GM12878 (cell line): ENCODE data around the gene TBCD. TPM values are rescaled to one million over a fixed set of nuclear protein-coding genes. Genes with fewer than 3 reads are reported as not detected.

Source experiments
- ATAC-seq: fragments of 200-7000 bp; cut with Tn5 transposase; 3 replicates; pipeline ENCODE4 v1.9.1; 2020; ENCODE audit warnings: mild to moderate bottlenecking, moderate library complexity
- BruUV-seq: library from RNA; stranded (reverse); fragments of 400-500 nt; replicated peaks from 2 replicates; lab custom pipeline; 2021; lab: Mats Ljungman, UMichigan
- CTCF ChIA-PET: fragments of 300-600 bp; sonication (Branson Sonifier 250); formaldehyde crosslinking; extraction: SDS; loops from one replicate; lab custom pipeline; 2021; ENCODE audit warnings: inconsistent platforms; lab: Yijun Ruan, JAX
- POLR2A ChIA-PET: fragments of 350-600 bp; formaldehyde crosslinking; extraction: SDS; loops from one replicate; lab custom pipeline; 2021; ENCODE audit warnings: inconsistent platforms; lab: Charles Lee
- RAD21 ChIA-PET: fragments of 300-600 bp; sonication (Branson Sonifier 250); formaldehyde crosslinking; loops from one replicate; lab custom pipeline; 2023; ENCODE audit warnings: antibody characterized with exemption; ENCODE audit not compliant: unreplicated experiment; lab: Charles Lee
- SMC1A ChIA-PET: fragments of 300-600 bp; sonication (Branson Sonifier 250); formaldehyde crosslinking; loops from one replicate; lab custom pipeline; 2023; ENCODE audit not compliant: unreplicated experiment, uncharacterized antibody; lab: Charles Lee
- DNase-seq: peaks from one replicate; pipeline ENCODE4 v3.0.0-alpha.2; 2011; ENCODE audit warnings: low read depth, low spot score
- FAIRE-seq: peaks from 3 replicates; lab custom pipeline; 2011; peaks lifted over from hg19 to GRCh38; lab: Jason Lieb, UNC
- H2AFZ ChIP-seq: 2 replicates; pipeline ENCODE4 v1.6.0; 2011; ENCODE audit warnings: low read depth, low read length, control low read depth; ENCODE audit not compliant: control insufficient read depth
- H3K27ac ChIP-seq: 2 replicates; pipeline ENCODE4 v1.5.1; 2011; ENCODE audit warnings: control low read depth; ENCODE audit not compliant: control insufficient read depth, insufficient read depth
- H3K27me3 ChIP-seq, 2 experiments: replicated peaks in 1 of 2; 2 replicates each; pipeline versions ENCODE4 v1.6.0 to v1.6.1; 2011; ENCODE audit warnings: low read length in 1 of 2; ENCODE audit not compliant: control insufficient read depth in 2 of 2, insufficient read depth in 2 of 2
- H3K36me3 ChIP-seq, 2 experiments: 2 replicates each; pipeline ENCODE4 v1.5.1; 2011; ENCODE audit warnings: low read length in 1 of 2; ENCODE audit not compliant: control insufficient read depth in 2 of 2, insufficient read depth in 2 of 2
- H3K4me1 ChIP-seq: 2 replicates; pipeline ENCODE4 v1.6.1; 2011; ENCODE audit warnings: mild to moderate bottlenecking, low read length, moderate library complexity, mixed read lengths; ENCODE audit not compliant: control insufficient read depth, insufficient read depth
- H3K4me2 ChIP-seq: 2 replicates; pipeline ENCODE4 v1.6.0; 2011; ENCODE audit warnings: control low read depth; ENCODE audit not compliant: control insufficient read depth, insufficient read depth
- H3K4me3 ChIP-seq: fragments of 200-600 bp; sonication (generic); 2 replicates; pipeline ENCODE4 v1.5.1; 2016
- H3K79me2 ChIP-seq: 2 replicates; pipeline ENCODE4 v1.6.0; 2011; ENCODE audit warnings: low read length; ENCODE audit not compliant: control insufficient read depth, insufficient read depth
- H3K9ac ChIP-seq: 2 replicates; pipeline ENCODE4 v1.8.0; 2011; ENCODE audit warnings: low read length, control low read depth, mixed read lengths; ENCODE audit not compliant: control insufficient read depth, insufficient read depth
- H3K9me3 ChIP-seq: replicated peaks from 3 replicates; pipeline ENCODE4 v1.5.1; 2011; ENCODE audit warnings: mild to moderate bottlenecking, low read length; ENCODE audit not compliant: control insufficient read depth, insufficient read depth
- H4K20me1 ChIP-seq: 2 replicates; pipeline ENCODE4 v1.6.0; 2011; ENCODE audit not compliant: control insufficient read depth, insufficient read depth
- BCL3 ChIP-seq: IDR thresholded peaks from 2 replicates; pipeline ENCODE4 v1.6.1; 2011; ENCODE audit warnings: borderline replicate concordance, low read depth, mild to moderate bottlenecking, moderate library complexity, low read length; ENCODE audit not compliant: insufficient read depth, poor library complexity, severe bottlenecking
- CBX3 ChIP-seq: fragments of 200-600 bp; sonication (generic); IDR thresholded peaks from 2 replicates; pipeline ENCODE4 v1.6.1; 2016; ENCODE audit warnings: low read depth, borderline replicate concordance
- EP300 ChIP-seq, 2 experiments: fragments of 150-350 bp in 1 of 2; IDR thresholded peaks; 2 replicates each; pipeline ENCODE4 v1.6.1; 2011 to 2012; ENCODE audit warnings: low read depth in 2 of 2, low read length in 2 of 2, borderline replicate concordance in 1 of 2, improper control_type of control experiment in 1 of 2, inconsistent platforms in 1 of 2; ENCODE audit not compliant: control insufficient read depth in 1 of 2
- MEF2B ChIP-seq: fragments of 450-650 bp; IDR thresholded peaks from 2 replicates; pipeline ENCODE4 v1.6.1; 2018; ENCODE audit warnings: mild to moderate bottlenecking, moderate library complexity; ENCODE audit not compliant: partially characterized antibody, poor library complexity, severe bottlenecking
- RB1 ChIP-seq: fragments of 450-650 bp; formaldehyde crosslinking; IDR thresholded peaks from 2 replicates; pipeline ENCODE4 v1.6.1; 2017; ENCODE audit warnings: mild to moderate bottlenecking, borderline replicate concordance
- SUZ12 ChIP-seq: fragments of 200-600 bp; sonication (generic); IDR thresholded peaks from one replicate; pipeline ENCODE4 v1.6.1; 2018; ENCODE audit warnings: antibody characterized with exemption, mild to moderate bottlenecking; ENCODE audit not compliant: unreplicated experiment
- WGBS: methylation state at CpG from one replicate; pipeline ENCODE4 v1.1.6; 2016; ENCODE audit warnings: low lambda C conversion rate; ENCODE audit not compliant: insufficient replicate concordance, insufficient coverage; ENCODE audit errors: missing lambda C conversion rate; 5-methylcytosine and 5-hydroxymethylcytosine counted together
- in situ Hi-C: fragments of 300-500 bp; cut with MboI; formaldehyde crosslinking; loops from 9 replicates; pipeline ENCODE4 v1.14.3; 2018; ENCODE audit warnings: mixed read lengths
- intact Hi-C: fragments of 100-400 bp; cut with micrococcal nuclease; formaldehyde crosslinking; loops from one replicate; pipeline ENCODE4 v1.14.2; 2022; ENCODE audit not compliant: unreplicated experiment
- polyA plus RNA-seq, 11 experiments: library from polyadenylated mRNA; depleted of rRNA in 4 of 11; unstranded in 6 of 11; stranded (reverse) in 5 of 11; fragments of >200 nt; fragmentation: Nextera tagmentation in 4 of 11; fragmentation: Illumina TruSeq in 1 of 11; extraction: Ambion mirVana in 4 of 11; extraction: Trizol in 1 of 11; gene quantifications; 1 replicate in 1 of 11; 2 replicates in 10 of 11; pipeline versions ENCODE4 v1.2.1 to v1.2.3, GENCODE V29; 2011 to 2016; ENCODE audit warnings: inconsistent platforms in 2 of 11, missing spikeins in 2 of 11, low read depth in 1 of 11
- total RNA-seq, 4 experiments: library from RNA; depleted of rRNA in 3 of 4; stranded (reverse); fragments of >200 nt in 3 of 4; fragmentation: Illumina TruSeq in 1 of 4; extraction: Trizol in 1 of 4; gene quantifications; 2 replicates each; pipeline versions ENCODE4 v1.2.1 to v1.2.3, GENCODE V29; 2013 to 2021

The TBCD gene
- total and polyA plus RNA-seq, 10 of the 15 experiments (the other 5 are each of a cell fraction or from before 2014, with no cell fraction given): 10.3 to 114 (median 52.4) TPM

- H3K27ac ChIP-seq: no peak overlapping the region
- no peaks in the 10 kb centered on the region for H3K9me3 ChIP-seq
- H2AFZ ChIP-seq: no peak overlapping the region
- ATAC-seq (no peak), FAIRE-seq (no peak), DNase-seq (no peak)
- no peak for TF ChIP-seq CBX3
- RAD21 ChIA-PET: interaction anchor here (0.9 kb wide), 1 partner anchor 128 kb away, joined by 3 read pairs; no protein-coding TSS in a partner anchor
- POLR2A ChIA-PET: no interaction called here
- intact Hi-C loops: no loop called here
- WGBS: 97% methylated on average over 26 of the region's 26 CpGs
- no peak overlapping the region for H3K4me3 ChIP-seq
- H4K20me1 ChIP-seq: no peaks in the 10 kb centered on the region
- H3K4me1 ChIP-seq: peaks cover 10% of the 10 kb centered on the region
- SMC1A ChIA-PET: no interaction called here
- peaks cover 0 to 31% of the 10 kb centered on the region in 2 experiments; a peak in 3 of 4 replicates for H3K36me3 ChIP-seq
- H3K9ac ChIP-seq: no peak overlapping the region
- no peaks in the 10 kb centered on the region for H3K27me3 ChIP-seq
- in situ Hi-C loops: no loop called here
- no peaks in the 10 kb centered on the region for H3K79me2 ChIP-seq
- H3K4me2 ChIP-seq: no peak overlapping the region
- BruUV-seq: no TSS peak
- CTCF ChIA-PET: interaction anchor here (2.6 kb wide), 1 partner anchor 128 kb away, joined by 8 read pairs; no protein-coding TSS in a partner anchor
These were observed 157.5 kb downstream of the TBCD start for GRCh38 chr17:82909322-82909904.

GRCh38 chr17:82910041-82910481, 158.2 kb downstream of the TBCD start:
- no peak for FAIRE-seq
- H3K27ac ChIP-seq: no peak overlapping the region
- BruUV-seq: no TSS peak

More at GRCh38 chr17:82910041-82910481, 158.2 kb downstream of the TBCD start:
- ChIA-PET CTCF (no interaction called here), SMC1A (interaction anchor here (1.4 kb wide), 1 partner anchor 80 kb away, joined by 3 read pairs; no protein-coding TSS in a partner anchor), POLR2A (no interaction called here), RAD21 (interaction anchor here (0.7 kb wide), 1 partner anchor 33 kb away, joined by 3 read pairs; no protein-coding TSS in a partner anchor)
- no peaks in the 10 kb centered on the region for H4K20me1 ChIP-seq
- H3K4me2 ChIP-seq: no peak overlapping the region
- no peak for TF ChIP-seq SUZ12
- TF ChIP-seq MEF2B: no peak
- no peak for TF ChIP-seq EP300 (IDR thresholded peaks at IDR 0.05; ENCODE audit: borderline replicate concordance in 1 of 2, control insufficient read depth in 1 of 2, low read depth in 2 of 2, low read length in 2 of 2)
- no peak for TF ChIP-seq BCL3
- no peak for TF ChIP-seq RB1
- H3K79me2 ChIP-seq: no peaks in the 10 kb centered on the region
- H3K4me1 ChIP-seq: peaks cover 16% of the 10 kb centered on the region
- intact Hi-C loops: no loop called here
- H2AFZ ChIP-seq: no peak overlapping the region
- H3K36me3 ChIP-seq: peaks cover 0 to 30% of the 10 kb centered on the region in 2 experiments; a peak in 3 of 4 replicates
- H3K9ac ChIP-seq: no peak overlapping the region
- DNase-seq: no peak
- H3K9me3 ChIP-seq: no peaks in the 10 kb centered on the region
- H3K27me3 ChIP-seq: no peaks in the 10 kb centered on the region
- no peak overlapping the region for H3K4me3 ChIP-seq
- WGBS: 88% methylated on average over 12 of the region's 12 CpGs
- ATAC-seq: no peak
- in situ Hi-C loops: no loop called here
